Hepatocyte (in vitro differentiated cells): ENCODE results near the gene VEGFD. TPM values are rescaled to one million over a fixed set of nuclear protein-coding genes. Genes with fewer than 3 reads are reported as not detected.
A peak's percentile ranks its signal among the peaks of the same experiment; 100 is the strongest.

Experiments used
- DNase-seq: peaks from one replicate; pipeline ENCODE4 v3.0.0-alpha.2; 2016; ENCODE audit warnings: low spot score
- H2AFZ ChIP-seq: fragments of 200-600 bp; sonication (generic); 2 replicates; pipeline ENCODE4 v1.6.0; 2016; ENCODE audit warnings: antibody characterized with exemption, mild to moderate bottlenecking
- H3K27ac ChIP-seq: fragments of 200-600 bp; sonication (generic); 2 replicates; pipeline ENCODE4 v1.5.1; 2016; ENCODE audit warnings: mild to moderate bottlenecking
- H3K27me3 ChIP-seq: fragments of 200-600 bp; sonication (generic); 2 replicates; pipeline ENCODE4 v1.6.1; 2016
- H3K36me3 ChIP-seq: fragments of 200-600 bp; sonication (generic); replicated peaks from 2 replicates; pipeline ENCODE4 v1.5.1; 2016; ENCODE audit warnings: low read depth; ENCODE audit not compliant: insufficient read depth
- H3K4me1 ChIP-seq: fragments of 200-600 bp; sonication (generic); 2 replicates; pipeline ENCODE4 v1.5.1; 2016; ENCODE audit warnings: mild to moderate bottlenecking, moderate library complexity; ENCODE audit not compliant: insufficient read depth
- H3K4me2 ChIP-seq: fragments of 200-600 bp; sonication (generic); 2 replicates; pipeline ENCODE4 v1.6.0; 2016
- H3K4me3 ChIP-seq: fragments of 200-600 bp; sonication (generic); 2 replicates; pipeline ENCODE4 v1.5.1; 2016; ENCODE audit warnings: mild to moderate bottlenecking
- H3K79me2 ChIP-seq: fragments of 200-600 bp; sonication (generic); 2 replicates; pipeline ENCODE4 v1.6.0; 2017; ENCODE audit warnings: mild to moderate bottlenecking
- H3K9me2 ChIP-seq: fragments of 200-600 bp; sonication (generic); replicated peaks from 2 replicates; pipeline ENCODE4 v1.6.0; 2017; ENCODE audit warnings: mild to moderate bottlenecking; ENCODE audit not compliant: insufficient read depth
- H3K9me3 ChIP-seq: fragments of 200-600 bp; sonication (generic); 2 replicates; pipeline ENCODE4 v1.5.1; 2016; ENCODE audit warnings: low read depth, mild to moderate bottlenecking
- H4K20me1 ChIP-seq: fragments of 200-600 bp; sonication (generic); 2 replicates; pipeline ENCODE4 v1.6.0; 2016; ENCODE audit warnings: mild to moderate bottlenecking; ENCODE audit not compliant: insufficient read depth, poor library complexity, severe bottlenecking
- EZH2 ChIP-seq: fragments of 200-600 bp; sonication (generic); IDR thresholded peaks from 2 replicates; pipeline ENCODE4 v1.6.1; 2016; ENCODE audit warnings: antibody characterized with exemption, mild to moderate bottlenecking, borderline replicate concordance
- EZH2phosphoT487 ChIP-seq: fragments of 200-600 bp; sonication (generic); IDR thresholded peaks from one replicate; pipeline ENCODE4 v1.6.1; 2018; ENCODE audit warnings: antibody characterized with exemption, mild to moderate bottlenecking, low read depth, moderate library complexity; ENCODE audit not compliant: unreplicated experiment, severe bottlenecking
- WGBS: methylation state at CpG from one replicate; pipeline ENCODE4 v1.1.6; 2016; ENCODE audit warnings: low lambda C conversion rate; ENCODE audit errors: missing lambda C conversion rate; 5-methylcytosine and 5-hydroxymethylcytosine counted together
- polyA plus RNA-seq: library from polyadenylated mRNA; unstranded; fragments of >200 nt; fragmentation: Nextera tagmentation; extraction: Ambion mirVana; gene quantifications from 2 replicates; pipeline ENCODE4 v1.2.1, GENCODE V29; 2016
- total RNA-seq: library from RNA; depleted of rRNA; stranded (reverse); fragments of >200 nt; gene quantifications from 2 replicates; pipeline ENCODE4 v1.2.3, GENCODE V29; 2014
- TF ChIP-seq, protein P1 (sequence below): fragments of 200-600 bp; sonication (generic); IDR thresholded peaks from 2 replicates; pipeline ENCODE4 v1.5.1; 2016; ENCODE audit warnings: antibody characterized with exemption, mild to moderate bottlenecking; ENCODE audit not compliant: poor library complexity

VEGFD gene
- total and polyA plus RNA-seq, 2 experiments from 2014 or later = 0.39 to 0.80 TPM

DNA sequence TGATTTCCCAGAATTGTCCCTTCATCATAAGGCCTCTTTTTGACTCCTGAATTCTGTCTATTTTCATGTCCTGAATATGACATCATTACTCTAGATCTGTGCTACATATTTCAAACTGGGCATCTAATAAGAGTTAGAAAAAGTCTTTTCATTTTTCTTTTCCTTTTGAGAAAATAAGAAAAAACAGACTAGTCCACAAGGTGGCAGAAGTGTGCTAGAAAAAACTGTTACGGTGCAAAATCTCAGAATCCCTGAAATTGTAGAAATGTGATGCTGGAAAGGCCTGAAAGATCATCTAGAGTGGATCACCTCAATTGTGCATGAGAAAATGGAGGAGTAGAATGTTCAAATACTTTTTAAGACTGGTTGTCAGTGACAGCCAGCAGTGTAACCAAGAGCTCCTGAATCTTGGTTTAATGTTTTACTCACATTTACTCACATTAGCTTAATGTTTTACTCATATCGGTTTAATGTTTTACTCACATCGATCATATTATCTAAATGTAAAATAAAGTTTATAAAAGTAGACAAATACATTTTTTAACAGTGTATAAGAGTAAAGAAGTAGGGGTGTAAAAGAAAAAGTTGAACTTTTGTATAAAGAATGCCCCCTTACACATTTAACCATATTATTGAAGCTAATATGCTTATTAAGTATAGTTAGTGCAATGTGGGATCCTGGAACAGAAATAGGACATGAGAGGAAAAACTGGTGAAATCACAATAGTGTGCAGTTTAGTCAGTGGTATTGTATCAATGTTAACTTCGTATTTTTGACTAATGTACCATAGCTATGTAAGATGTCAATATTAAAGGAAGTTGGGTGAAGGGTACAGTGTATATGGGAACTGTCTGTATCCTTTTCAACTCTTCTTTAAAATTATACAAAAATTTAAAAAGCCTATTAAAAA, 84.0 kb downstream of the VEGFD start:
- Histone ChIP-seq H2AFZ (no peak overlapping the region), H3K27ac (no peak overlapping the region), H3K79me2 (no peaks in the 10 kb centered on the region), H3K9me3 (no peaks in the 10 kb centered on the region), H3K4me1 (no peaks in the 10 kb centered on the region), H3K9me2 (no peaks in the 10 kb centered on the region), H3K27me3 (no peaks in the 10 kb centered on the region), H4K20me1 (no peaks in the 10 kb centered on the region), H3K4me2 (no peak overlapping the region), H3K4me3 (no peak overlapping the region), H3K36me3 (no peaks in the 10 kb centered on the region)
- TF ChIP-seq, protein P1, sequence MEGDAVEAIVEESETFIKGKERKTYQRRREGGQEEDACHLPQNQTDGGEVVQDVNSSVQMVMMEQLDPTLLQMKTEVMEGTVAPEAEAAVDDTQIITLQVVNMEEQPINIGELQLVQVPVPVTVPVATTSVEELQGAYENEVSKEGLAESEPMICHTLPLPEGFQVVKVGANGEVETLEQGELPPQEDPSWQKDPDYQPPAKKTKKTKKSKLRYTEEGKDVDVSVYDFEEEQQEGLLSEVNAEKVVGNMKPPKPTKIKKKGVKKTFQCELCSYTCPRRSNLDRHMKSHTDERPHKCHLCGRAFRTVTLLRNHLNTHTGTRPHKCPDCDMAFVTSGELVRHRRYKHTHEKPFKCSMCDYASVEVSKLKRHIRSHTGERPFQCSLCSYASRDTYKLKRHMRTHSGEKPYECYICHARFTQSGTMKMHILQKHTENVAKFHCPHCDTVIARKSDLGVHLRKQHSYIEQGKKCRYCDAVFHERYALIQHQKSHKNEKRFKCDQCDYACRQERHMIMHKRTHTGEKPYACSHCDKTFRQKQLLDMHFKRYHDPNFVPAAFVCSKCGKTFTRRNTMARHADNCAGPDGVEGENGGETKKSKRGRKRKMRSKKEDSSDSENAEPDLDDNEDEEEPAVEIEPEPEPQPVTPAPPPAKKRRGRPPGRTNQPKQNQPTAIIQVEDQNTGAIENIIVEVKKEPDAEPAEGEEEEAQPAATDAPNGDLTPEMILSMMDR = peak; percentile 67
- TF ChIP-seq EZH2phosphoT487 = no peak
- TF ChIP-seq EZH2 = no peak
- DNase-seq = peak; percentile 28
- WGBS = 65% methylated on average over 4 of the region's 4 CpGs

GRCh38 chrX:15298780-15299179, 85.4 kb downstream of the VEGFD start:
- no peaks in the 10 kb centered on the region for H3K27me3 ChIP-seq
- no peak overlapping the region for H3K4me3 ChIP-seq
- H3K4me1 ChIP-seq = no peaks in the 10 kb centered on the region
- WGBS = 91% methylated on average over 3 of the region's 3 CpGs
- no peaks in the 10 kb centered on the region for H3K79me2 ChIP-seq
- no peak overlapping the region for H3K27ac ChIP-seq
- H3K4me2 ChIP-seq = no peak overlapping the region
- no peak overlapping the region for H2AFZ ChIP-seq
- H3K36me3 ChIP-seq = no peaks in the 10 kb centered on the region
- no peaks in the 10 kb centered on the region for H4K20me1 ChIP-seq
- H3K9me2 ChIP-seq = no peaks in the 10 kb centered on the region
- no peak for TF ChIP-seq EZH2
- no peak for TF ChIP-seq EZH2phosphoT487
- TF ChIP-seq, protein P1 = no peak
- H3K9me3 ChIP-seq = no peaks in the 10 kb centered on the region
- DNase-seq = no peak

DNA sequence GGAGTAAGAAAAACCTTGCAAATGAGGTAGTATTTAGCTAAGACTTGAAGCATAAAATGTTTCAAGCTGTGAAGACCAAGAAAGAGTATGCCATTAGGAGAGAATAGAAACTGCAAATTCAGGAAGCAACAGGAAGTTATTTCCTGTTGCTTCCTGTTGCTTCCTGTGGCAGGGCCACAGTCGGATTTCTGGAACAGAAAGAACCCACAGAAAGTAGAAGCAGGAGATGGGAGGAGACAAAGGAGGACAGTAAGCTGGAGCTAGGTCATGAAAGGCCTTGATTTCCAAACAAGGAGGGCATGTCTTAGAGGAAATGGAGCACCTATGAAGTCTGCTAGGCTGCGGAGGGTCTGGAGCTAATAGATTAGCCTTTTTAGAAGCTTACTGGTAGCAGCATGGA, 86.0 kb downstream of the VEGFD start:
- no peaks in the 10 kb centered on the region for H3K79me2 ChIP-seq
- no peak overlapping the region for H2AFZ ChIP-seq
- no peak overlapping the region for H3K27ac ChIP-seq
- no peaks in the 10 kb centered on the region for H3K36me3 ChIP-seq
- H3K27me3 ChIP-seq = no peaks in the 10 kb centered on the region
- no peak overlapping the region for H3K4me3 ChIP-seq
- no peaks in the 10 kb centered on the region for H3K9me3 ChIP-seq
- WGBS = 78% methylated on average over 2 of the region's 2 CpGs
- TF ChIP-seq, protein P1 = no peak
- TF ChIP-seq EZH2 = no peak
- TF ChIP-seq EZH2phosphoT487 = no peak
- H3K4me2 ChIP-seq = no peak overlapping the region
- H3K4me1 ChIP-seq = no peaks in the 10 kb centered on the region
- no peak for DNase-seq
- H4K20me1 ChIP-seq = no peaks in the 10 kb centered on the region
- no peaks in the 10 kb centered on the region for H3K9me2 ChIP-seq

Other genes starting within 250 kb of the VEGFD start
- 6.0 and 10.0 TPM in 2 replicates for gene ASB9, start 114.3 kb downstream of the VEGFD start, total RNA-seq
- 4.1 and 4.7 TPM in 2 replicates for gene ASB9, start 114.3 kb downstream of the VEGFD start, polyA plus RNA-seq
- gene ASB11, start 68.8 kb downstream of the VEGFD start, total RNA-seq = 0.20 and 0.40 TPM in 2 replicates
- not detected in 2 replicates for gene ASB11, start 68.8 kb downstream of the VEGFD start, polyA plus RNA-seq
- gene PIGA, start 48.9 kb downstream of the VEGFD start, total RNA-seq = 13.6 and 23.0 TPM in 2 replicates
- gene PIGA, start 48.9 kb downstream of the VEGFD start, polyA plus RNA-seq = 6.9 and 9.1 TPM in 2 replicates
- gene PIR, start 108.9 kb upstream of the VEGFD start, total RNA-seq = 14.3 and 16.5 TPM in 2 replicates
- gene PIR, start 108.9 kb upstream of the VEGFD start, polyA plus RNA-seq = 10.8 and 18.6 TPM in 2 replicates
- gene BMX, start 116.4 kb upstream of the VEGFD start, total RNA-seq = 0.07 and 0.08 TPM in 2 replicates
- not detected in 2 replicates for gene BMX, start 116.4 kb upstream of the VEGFD start, polyA plus RNA-seq
- 47.8 and 49.9 TPM in 2 replicates for gene ACE2, start 216.5 kb upstream of the VEGFD start, total RNA-seq
- gene ACE2, start 216.5 kb upstream of the VEGFD start, polyA plus RNA-seq = 12.5 and 16.5 TPM in 2 replicates